Esophagus muscularis mucosa (tissue), 3 donors: Measurements from ENCODE around the gene PSTK.

Source experiments
- POLR2A ChIP-seq: fragments of 450-650 bp; IDR thresholded peaks from one replicate; pipeline ENCODE4 v1.6.1; 2017; ENCODE audit warnings: antibody characterized with exemption, moderate library complexity, mild to moderate bottlenecking, low read depth
- POLR2AphosphoS5 ChIP-seq, 2 donors: sonication (generic); formaldehyde crosslinking; IDR thresholded peaks; one replicate each; pipeline ENCODE4 v1.6.1; 2017; ENCODE audit warnings: antibody characterized with exemption in 2 of 2
- TF ChIP-seq, protein P1 (sequence below), 3 experiments: fragments of 200-600 bp in 2 of 3; fragments of 450-650 bp in 1 of 3; sonication (generic) in 2 of 3; IDR thresholded peaks; one replicate each; pipeline ENCODE4 v1.5.1; 2017 to 2019; ENCODE audit warnings: antibody characterized with exemption in 3 of 3, mild to moderate bottlenecking in 2 of 3, moderate library complexity in 1 of 3

DNA sequence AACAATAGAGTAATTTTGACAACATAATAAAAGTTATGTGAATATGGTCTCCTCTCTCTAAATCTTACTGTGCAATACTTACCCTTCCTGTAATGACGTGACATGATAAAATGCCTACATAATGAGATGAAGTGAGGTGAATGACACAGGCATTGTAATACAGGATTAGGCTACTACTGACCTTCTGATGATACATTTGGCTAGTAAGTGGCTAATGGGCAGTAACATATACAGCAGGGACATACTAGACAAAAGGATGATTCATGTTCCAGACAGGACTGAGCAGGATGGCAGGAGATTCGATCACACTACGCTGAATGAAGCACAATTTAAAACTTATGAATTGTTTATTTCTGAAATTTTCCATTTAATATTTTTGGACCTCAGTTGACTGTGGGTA lies 30.9 kb upstream of the PSTK start:
- TF ChIP-seq POLR2A (no peak), POLR2AphosphoS5 (IDR thresholded peaks at IDR 0.05) (no peak)
- TF ChIP-seq, protein P1, sequence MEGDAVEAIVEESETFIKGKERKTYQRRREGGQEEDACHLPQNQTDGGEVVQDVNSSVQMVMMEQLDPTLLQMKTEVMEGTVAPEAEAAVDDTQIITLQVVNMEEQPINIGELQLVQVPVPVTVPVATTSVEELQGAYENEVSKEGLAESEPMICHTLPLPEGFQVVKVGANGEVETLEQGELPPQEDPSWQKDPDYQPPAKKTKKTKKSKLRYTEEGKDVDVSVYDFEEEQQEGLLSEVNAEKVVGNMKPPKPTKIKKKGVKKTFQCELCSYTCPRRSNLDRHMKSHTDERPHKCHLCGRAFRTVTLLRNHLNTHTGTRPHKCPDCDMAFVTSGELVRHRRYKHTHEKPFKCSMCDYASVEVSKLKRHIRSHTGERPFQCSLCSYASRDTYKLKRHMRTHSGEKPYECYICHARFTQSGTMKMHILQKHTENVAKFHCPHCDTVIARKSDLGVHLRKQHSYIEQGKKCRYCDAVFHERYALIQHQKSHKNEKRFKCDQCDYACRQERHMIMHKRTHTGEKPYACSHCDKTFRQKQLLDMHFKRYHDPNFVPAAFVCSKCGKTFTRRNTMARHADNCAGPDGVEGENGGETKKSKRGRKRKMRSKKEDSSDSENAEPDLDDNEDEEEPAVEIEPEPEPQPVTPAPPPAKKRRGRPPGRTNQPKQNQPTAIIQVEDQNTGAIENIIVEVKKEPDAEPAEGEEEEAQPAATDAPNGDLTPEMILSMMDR (IDR thresholded peaks at IDR 0.05): no peak
